ENCODE results near the gene GH1.
"Not testable (repeated sequence)": the region's sequence is repeated elsewhere in the genome, so short reads cannot be mapped to it uniquely, and the experiment has no call there.

GH1 gene

GRCh38 chr17:63925615-63926014, 7.0 kb upstream of the GH1 start:
- no peak for DNase-seq

- DNase-seq, result not testable (repeated sequence)
Measured at GRCh38 chr17:63922402-63922801, 3.8 kb upstream of the GH1 start.

GRCh38 chr17:63920779-63921178, 2.1 kb upstream of the GH1 start:
- DNase-seq, result not testable (repeated sequence)

GRCh38 chr17:63920050-63920449, 1.4 kb upstream of the GH1 start:
- not testable (repeated sequence) for DNase-seq

- peak; percentile 74 for DNase-seq
Measured at GRCh38 chr17:63919311-63919723, 678 bp upstream of the GH1 start.

- DNase-seq, result no peak
Measured at GRCh38 chr17:63918305-63918704, 334 bp downstream of the GH1 start.

- no peak for DNase-seq
Measured at GRCh38 chr17:63917646-63918045, 993 bp downstream of the GH1 start.

- DNase-seq, result peak; percentile 1
Measured at GRCh38 chr17:63917206-63917605, 1.4 kb downstream of the GH1 start.

GRCh38 chr17:63916566-63917185, 2.0 kb downstream of the GH1 start:
- no peak for DNase-seq

GRCh38 chr17:63915753-63916152, 2.9 kb downstream of the GH1 start:
- DNase-seq, result not testable (repeated sequence)

- DNase-seq, result no peak
Measured at GRCh38 chr17:63914471-63914870, 4.2 kb downstream of the GH1 start.

GRCh38 chr17:63911657-63912100, 7.0 kb downstream of the GH1 start:
- peak; percentile 70 for DNase-seq

- peak; percentile 18 for DNase-seq
Measured at GRCh38 chr17:63911041-63911635, 7.5 kb downstream of the GH1 start, which contains the start of gene CSHL1. Gene CSHL1 (minus strand): TSS chr17:63911258. CDS start chr17:63911196, 62 bp downstream.

- DNase-seq, result peak; percentile 9
Measured at GRCh38 chr17:63910096-63910495, 8.5 kb downstream of the GH1 start.

GRCh38 chr17:63909586-63909985, 9.1 kb downstream of the GH1 start:
- DNase-seq, result peak; percentile 15

- DNase-seq, result not testable (repeated sequence)
Measured at GRCh38 chr17:63907161-63907778, 11.4 kb downstream of the GH1 start.

- DNase-seq, result not testable (repeated sequence)
Measured at GRCh38 chr17:63904796-63905195, 13.8 kb downstream of the GH1 start.

GRCh38 chr17:63903787-63904201, 14.8 kb downstream of the GH1 start:
- not testable (repeated sequence) for DNase-seq

GRCh38 chr17:63901971-63902370, 16.7 kb downstream of the GH1 start:
- DNase-seq, result not testable (repeated sequence)

- not testable (repeated sequence) for DNase-seq
Measured at GRCh38 chr17:63898899-63899798, 19.5 kb downstream of the GH1 start.

- not testable (repeated sequence) for DNase-seq
Measured at GRCh38 chr17:63896524-63897354, 21.9 kb downstream of the GH1 start, which contains the start of gene CSH1. Gene CSH1 (minus strand): TSS chr17:63896574. CDS start chr17:63896511, 63 bp downstream.

GRCh38 chr17:63894821-63895220, 23.8 kb downstream of the GH1 start:
- not testable (repeated sequence) for DNase-seq
